Esophagus squamous epithelium (tissue), 4 donors: ENCODE results near the gene NETO1.

ENCODE experiments used
- POLR2A ChIP-seq, 4 donors: fragments of 450-650 bp; IDR thresholded peaks; one replicate each; pipeline ENCODE4 v1.6.1; 2017; ENCODE audit warnings: antibody characterized with exemption in 4 of 4, mild to moderate bottlenecking in 4 of 4, moderate library complexity in 3 of 4
- TF ChIP-seq, protein P1 (sequence below), 6 experiments: fragments of 450-650 bp in 4 of 6; fragments of 200-600 bp in 2 of 6; sonication (generic) in 2 of 6; IDR thresholded peaks; one replicate each; pipeline ENCODE4 v1.5.1; 2016 to 2019; ENCODE audit warnings: antibody characterized with exemption in 6 of 6, mild to moderate bottlenecking in 4 of 6, moderate library complexity in 4 of 6

GRCh38 chr18:72867746-72868584, at the start of gene NETO1:
- TF ChIP-seq, protein P1, sequence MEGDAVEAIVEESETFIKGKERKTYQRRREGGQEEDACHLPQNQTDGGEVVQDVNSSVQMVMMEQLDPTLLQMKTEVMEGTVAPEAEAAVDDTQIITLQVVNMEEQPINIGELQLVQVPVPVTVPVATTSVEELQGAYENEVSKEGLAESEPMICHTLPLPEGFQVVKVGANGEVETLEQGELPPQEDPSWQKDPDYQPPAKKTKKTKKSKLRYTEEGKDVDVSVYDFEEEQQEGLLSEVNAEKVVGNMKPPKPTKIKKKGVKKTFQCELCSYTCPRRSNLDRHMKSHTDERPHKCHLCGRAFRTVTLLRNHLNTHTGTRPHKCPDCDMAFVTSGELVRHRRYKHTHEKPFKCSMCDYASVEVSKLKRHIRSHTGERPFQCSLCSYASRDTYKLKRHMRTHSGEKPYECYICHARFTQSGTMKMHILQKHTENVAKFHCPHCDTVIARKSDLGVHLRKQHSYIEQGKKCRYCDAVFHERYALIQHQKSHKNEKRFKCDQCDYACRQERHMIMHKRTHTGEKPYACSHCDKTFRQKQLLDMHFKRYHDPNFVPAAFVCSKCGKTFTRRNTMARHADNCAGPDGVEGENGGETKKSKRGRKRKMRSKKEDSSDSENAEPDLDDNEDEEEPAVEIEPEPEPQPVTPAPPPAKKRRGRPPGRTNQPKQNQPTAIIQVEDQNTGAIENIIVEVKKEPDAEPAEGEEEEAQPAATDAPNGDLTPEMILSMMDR (IDR thresholded peaks at IDR 0.05) = no peak
- TF ChIP-seq POLR2A (IDR thresholded peaks at IDR 0.05) = no peak
